Activated gamma-delta T cell treated with Interleukin-2 at 50 U/mL for 16 hours (primary cell): ENCODE results near the gene U2AF1.
"Not testable (repeated sequence)": the region's sequence is repeated elsewhere in the genome, so short reads cannot be mapped to it uniquely, and the experiment has no call there.

Experiments used
- DNase-seq: peaks from one replicate; pipeline ENCODE4 v3.0.0-alpha.2; 2020

The U2AF1 gene

DNA sequence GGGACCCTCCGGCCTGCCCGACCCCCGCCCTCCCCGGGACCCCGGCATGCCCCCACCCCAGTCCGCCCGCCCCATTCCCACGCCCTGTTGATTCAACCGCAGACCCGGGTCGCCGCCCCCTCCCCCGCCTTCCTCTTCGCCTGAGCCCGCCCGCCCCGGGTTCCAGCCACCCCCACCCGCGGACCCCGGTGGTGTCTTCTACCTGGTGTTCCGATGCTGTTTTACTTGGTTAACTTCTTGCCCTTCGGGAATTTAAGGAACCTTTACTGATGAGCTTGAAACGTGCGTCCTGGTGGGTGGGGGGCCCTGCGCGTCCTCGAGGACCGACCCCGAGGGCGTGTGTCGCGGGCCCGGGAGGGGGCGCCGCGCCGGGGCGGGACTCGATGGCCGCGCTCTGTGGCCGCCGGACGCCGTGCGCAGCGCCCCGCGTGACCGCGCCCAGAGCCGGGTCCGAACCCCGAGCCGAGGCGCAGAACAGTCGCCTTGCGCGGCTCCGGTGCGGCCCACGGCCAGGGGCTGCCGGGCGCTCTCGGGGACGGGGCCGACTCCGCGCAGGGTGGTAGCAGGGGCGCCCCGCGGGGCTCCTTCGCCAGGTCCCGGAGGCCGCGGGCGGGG, 31.2 kb downstream of the U2AF1 start:
- not testable (repeated sequence) for DNase-seq

DNA sequence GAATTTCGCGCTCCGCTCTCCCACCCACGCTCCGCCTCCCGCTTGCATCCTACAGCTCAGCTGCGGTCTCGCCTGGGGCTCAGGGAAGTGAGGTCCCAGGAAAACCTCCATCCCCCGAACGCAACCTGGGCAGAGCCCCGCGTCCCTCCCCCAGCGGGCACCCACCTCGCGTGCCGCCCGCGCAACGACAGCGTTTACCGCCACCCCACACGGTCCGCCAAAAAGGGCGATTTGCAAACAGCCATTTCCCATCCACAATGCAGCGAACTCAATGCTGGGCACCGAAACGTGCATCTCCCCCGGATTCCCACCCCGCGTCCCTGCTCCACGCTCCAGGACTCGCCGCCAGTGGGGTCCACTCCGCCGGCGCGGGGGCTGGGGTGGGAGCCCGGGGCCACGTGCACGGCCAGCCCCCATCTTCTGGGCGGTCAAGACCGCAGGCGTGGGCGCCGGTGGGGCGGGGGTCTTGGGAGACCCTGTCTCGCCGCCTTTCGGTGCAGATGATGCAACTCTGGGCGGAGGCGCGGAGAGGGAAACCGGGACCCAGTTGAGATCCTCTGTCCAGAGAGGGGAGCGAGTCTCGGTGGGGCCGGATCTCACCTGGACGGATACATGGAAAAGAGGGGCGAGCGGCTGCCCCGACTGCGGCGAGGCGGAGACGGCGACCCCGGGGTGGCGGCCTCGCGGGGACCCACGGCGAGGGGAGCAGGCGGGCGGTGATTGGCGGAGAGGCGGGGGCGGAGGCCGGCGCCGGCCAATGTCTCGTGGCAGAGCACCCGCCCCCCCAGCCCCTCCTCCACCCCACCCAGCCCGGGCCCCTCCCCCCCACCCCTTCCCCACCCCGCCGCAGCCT, 32.0 kb downstream of the U2AF1 start, which contains the start of gene CBS:
Gene CBS, minus strand, starts transcription at position 666 of the 853 bp plus-strand sequence. CDS start 3,642 bp downstream, outside the sequence.
- DNase-seq = not testable (repeated sequence)

DNA sequence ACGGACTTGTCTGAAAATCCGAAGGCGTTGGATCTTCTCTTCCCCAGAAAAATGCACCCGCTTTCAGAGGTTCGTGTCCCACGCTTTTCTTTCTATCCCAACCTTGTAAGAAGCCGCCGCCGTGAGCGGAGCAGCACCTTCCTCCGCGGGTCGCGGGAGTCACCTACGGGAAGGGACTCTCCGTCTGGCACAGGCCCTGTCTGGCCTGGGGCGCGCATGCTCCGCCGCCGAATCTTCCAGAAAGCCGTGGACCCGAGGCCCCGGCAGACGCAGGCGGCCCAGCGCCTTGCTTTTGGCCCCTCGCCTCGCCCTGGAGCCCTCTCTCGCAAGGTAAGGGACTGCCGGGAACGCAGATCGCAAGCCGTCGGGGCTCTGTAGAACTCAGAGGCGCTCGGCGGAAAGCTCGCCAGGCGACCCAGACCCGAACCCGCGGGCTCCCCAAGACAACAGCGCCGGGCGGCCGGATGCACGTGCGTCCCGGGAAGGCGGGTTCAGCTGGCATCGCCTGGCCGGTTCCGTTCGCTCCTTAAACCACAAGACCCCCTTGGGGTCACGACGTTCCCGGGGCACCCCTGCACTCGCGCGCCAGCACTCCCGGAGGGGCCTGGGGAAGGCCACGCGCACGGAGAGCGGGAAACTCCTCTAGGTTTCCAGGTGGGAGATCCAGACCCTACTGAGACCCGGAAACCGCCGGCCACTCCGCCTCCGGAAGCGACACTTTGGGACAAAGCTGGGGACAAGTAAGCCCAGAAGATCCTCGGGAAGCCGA, 32.8 kb downstream of the U2AF1 start:
- DNase-seq = not testable (repeated sequence)

DNA sequence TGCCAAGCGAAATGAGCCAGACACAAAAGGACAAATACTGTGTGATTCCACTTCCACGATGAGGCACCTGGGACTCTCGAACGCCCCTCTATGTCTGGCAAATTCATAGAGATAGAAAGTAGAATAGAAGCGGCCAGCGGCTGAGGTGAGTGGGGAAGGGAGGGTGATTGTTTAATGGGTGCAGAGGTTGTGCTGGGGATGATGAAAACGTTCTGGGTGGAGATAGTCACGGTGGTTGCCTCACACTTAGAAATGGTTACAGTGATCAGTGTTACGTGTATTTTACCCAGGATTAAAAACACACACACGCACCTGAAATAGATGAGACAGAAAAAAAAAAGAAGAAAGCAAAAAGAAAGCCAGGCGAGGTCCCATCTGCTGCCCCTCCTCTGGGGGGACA, 34.6 kb downstream of the U2AF1 start:
- not testable (repeated sequence) for DNase-seq

DNA sequence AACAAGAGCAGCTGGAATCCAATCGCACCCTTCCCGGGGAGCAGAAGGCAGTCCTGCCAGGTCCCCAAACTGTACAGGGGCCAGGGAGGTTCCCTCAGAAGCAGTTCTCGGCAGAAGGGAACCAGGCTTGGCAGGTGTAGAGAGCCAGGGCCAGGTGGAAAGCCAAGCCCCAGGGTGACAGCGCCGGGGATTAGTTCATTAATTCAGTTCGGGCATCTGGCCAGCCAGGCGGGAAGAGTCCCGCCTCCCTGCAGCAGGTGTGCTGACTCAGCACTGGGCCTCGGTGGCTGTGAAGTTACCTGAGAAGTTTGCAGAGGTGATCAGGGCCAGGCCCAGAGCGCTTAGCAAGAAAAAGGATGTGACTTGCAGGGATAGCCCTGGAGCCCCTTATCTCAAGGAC, 37.7 kb downstream of the U2AF1 start:
- not testable (repeated sequence) for DNase-seq

DNA sequence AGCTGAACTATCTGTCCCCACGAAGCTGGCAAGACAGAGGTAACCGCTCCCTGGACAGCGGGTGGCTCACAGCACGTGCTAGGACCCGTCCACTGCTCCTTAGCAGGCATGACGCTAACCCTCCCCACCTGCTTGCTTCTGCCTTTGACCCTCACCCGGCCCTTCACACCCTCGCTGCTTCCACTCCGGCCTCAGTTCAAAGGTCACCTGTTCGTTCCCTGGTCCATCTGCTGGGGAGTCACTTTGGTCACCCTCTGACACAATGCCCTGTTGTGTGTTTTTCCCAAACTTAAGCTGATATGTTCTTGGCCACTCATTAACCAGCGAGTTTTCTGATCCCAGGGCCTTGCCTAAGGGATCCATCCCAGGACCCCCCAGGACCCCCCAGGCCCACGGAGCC, 39.3 kb downstream of the U2AF1 start:
- DNase-seq = not testable (repeated sequence)

DNA sequence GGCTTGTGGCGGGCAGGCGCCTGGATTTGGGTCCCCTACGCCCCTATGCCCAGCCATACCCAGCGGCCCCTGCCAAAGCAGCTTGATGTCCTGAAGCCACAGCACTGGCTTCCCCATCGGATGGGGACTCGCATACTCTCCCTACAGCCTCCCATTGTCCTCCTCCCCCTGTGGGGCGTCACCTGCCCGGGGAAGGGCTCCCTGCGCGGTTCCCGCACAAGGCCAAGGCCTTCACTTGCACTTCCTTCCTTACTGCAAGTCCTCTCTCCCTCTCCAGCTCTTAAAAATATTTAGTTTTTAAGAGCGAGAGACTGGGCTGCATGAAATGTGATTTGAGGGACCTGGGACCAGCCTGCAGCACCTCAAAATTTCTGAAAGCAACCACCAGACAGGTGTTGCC, 40.7 kb downstream of the U2AF1 start:
- not testable (repeated sequence) for DNase-seq

DNA sequence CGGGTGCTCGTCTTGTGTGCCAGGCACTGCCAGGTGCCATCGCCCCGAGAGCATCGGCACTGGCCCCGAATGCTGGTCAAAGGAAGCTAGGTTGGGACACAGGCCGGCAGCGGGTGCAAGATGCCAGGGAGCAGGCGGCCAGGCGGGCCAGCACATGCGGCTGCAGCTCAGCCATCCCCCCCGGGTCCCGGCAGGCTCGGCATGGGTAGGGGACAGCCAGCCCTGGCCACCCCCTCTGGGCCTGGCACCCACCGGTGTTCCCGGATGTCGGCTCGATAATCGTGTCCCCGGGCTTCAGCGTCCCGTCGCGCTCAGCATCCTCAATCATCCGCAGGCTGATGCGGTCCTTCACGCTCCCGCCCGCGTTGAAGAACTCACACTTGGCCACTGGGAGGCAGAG, 41.4 kb downstream of the U2AF1 start:
- DNase-seq = not testable (repeated sequence)

DNA sequence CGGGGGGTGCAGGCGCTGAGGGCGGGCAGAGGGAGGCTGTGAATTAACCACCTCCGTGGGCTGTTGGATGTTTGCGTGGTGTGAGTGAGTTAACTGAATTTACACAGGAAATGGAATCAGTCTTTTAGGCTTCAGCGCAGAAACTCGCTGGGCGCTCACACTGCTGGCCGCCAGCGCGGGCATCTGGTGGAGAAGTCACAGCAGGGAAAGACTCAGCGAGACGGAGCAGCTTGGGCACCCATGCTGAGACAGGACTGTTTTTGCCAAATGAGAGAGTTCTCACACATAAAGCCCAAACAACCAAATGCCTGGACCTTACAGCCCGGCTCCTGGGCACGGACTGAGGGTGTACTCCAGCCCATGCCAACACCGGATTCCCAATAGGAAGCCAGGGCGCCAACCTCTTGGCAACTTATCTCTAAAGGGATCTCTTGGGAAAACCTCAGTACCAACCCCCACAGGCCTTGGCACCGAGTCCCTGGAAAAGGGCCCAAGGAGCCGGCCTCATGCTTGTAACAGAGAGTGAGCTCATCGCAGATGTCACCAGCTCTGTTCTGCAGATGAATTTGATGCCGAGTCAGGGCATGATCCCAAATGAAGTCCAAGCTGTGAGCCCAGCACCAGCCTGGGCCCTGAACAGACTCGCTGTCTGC, 43.0 kb downstream of the U2AF1 start:
- DNase-seq = not testable (repeated sequence)

DNA sequence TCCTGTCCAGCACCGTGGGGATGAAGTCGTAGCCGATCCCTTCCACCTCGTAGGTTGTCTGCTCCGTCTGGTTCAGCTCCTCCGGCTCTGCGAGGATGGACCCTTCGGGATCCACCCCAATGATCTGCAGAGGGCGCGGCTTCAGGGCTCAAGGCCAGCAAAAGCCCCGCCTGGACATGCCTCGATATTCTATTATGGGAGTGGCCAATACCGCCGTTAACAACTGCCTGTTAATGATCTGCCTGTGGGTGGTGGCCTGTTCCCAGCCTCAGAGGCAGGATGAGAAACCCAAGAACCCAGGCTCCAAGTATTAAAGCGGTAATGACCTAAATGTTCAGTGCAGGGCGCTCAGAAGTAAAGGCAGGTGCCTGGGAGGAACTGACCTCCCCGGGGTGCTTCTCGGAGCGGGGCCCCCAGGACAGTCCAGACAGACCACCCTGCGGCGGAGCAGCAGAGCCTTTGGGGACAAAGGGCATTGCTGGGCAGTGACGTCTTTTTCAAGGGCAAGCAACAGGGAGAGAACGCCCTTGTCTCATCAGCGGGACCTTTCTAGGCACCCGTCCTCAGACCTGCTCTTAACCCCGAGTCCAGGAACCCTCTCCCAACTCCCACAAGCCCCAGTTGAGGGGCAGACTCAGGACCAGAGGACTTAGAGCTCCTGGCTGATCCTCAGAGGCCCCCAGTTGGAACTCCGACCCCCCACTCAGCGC, 44.3 kb downstream of the U2AF1 start:
- not testable (repeated sequence) for DNase-seq

DNA sequence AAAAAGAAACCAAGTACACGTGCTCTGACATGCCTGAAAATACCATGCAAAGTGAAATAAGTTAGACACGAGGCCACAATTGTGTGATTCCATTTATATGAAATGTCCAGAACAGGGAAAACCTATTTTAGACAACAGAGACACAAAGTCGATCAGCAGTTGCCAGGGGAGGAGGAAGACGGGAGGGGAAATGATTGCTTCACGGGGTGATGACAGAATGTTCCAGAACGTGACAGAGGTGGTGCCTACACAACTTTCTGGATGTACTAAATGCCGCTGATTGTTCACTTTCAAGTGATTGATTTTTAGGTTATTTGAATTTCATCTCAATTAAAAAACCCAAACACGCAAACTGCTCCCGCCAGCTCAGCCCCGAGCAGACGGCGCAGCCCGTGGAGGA, 54.3 kb downstream of the U2AF1 start:
- not testable (repeated sequence) for DNase-seq

DNA sequence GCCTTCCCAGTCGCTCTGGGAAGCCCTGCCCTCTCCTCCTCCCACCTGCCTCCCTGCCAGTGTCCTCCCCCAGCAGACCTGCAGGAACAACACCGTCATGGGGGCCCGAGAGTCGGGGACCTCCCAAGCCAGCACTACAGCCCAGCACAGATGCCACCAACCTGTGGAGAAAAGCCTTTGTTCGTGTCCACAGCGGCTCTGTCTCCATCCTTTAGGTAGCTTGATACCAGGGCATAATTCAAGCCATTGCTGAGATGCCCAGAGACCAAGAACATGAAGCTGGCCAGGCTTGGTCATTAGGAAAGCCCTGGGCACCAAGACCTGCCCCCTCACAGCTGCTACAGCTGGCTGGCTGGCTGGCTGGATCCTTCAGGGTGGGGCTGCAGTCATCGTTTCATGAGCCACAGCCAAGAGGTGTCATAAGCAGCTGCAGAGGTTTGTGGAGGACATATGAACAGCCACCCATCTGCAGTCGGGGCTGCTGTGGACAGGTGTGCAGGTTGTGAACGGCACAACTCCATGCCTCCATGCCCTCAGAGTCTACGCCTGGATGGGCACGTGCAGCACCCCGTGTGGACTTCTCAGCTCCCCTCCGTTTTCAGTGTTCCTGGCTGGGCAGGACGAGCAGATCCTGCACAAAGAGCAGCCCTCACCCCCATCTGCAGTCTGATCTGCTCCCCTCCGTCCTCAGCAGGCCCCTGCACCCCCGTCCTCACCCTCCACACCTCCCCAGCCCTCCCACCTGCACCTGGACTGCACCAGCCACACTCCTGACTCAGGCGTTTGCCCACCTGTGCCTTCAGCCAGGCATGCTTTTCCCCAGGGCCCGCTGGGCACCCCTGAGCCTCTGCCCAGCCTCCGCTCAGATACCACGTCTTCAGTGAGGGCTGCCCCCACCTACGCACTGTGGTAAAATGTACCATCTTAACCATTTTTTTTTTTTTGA, 61.2 kb downstream of the U2AF1 start:
- DNase-seq = not testable (repeated sequence)

DNA sequence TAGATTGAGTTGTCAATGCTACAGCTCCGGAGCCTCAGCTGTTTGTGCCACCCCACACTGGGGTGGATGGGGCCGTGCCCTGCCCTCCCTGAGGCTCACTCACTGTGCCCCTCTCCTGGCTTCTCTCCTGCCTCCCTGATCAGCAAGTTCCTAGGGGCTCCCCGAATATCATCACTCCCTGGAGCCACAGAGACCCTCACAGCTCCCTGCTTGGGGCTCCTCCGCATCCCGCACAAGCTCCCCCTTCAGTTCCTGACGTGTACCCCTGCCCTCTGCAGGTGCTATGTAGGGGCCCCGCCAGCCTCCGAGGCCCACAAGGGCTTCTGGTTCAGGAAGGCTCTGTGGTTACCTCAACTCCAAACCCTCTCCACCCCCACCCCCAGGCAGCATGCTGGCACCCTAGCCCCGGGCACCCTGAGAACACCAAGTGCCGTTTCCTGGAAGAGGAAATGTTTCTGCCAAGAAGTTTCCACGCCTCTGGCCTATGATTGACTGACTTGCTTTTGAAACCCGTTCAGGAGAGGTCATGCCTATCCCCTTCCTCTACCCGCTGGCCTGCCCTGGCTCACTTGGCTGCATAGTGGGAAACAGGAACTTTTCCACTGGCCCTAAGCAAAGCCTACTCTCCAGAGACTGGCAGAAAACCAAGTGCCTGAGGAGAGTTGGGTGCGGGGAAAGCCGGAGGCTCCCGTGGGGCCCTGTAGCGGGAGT, 62.0 kb downstream of the U2AF1 start:
- not testable (repeated sequence) for DNase-seq

DNA sequence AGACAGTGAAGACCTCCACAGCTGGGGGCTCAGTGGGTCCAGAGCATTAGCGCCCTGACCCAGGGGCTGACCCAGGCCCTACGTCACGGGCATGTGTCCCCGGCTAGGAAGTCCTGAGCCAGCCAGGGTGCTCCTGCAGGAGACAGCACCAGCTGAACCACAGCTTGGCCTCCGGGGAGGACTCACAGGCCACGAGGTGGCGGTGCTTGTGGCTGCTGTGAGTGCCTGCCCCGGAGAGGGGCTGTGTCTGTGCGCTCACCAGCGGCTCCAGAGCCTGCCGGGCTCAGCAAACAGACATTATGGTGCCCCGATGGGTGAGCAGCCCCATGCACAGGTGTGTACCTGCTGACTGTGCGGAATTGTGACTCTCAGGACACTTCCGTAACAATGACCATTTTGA, 62.8 kb downstream of the U2AF1 start:
- DNase-seq = not testable (repeated sequence)

DNA sequence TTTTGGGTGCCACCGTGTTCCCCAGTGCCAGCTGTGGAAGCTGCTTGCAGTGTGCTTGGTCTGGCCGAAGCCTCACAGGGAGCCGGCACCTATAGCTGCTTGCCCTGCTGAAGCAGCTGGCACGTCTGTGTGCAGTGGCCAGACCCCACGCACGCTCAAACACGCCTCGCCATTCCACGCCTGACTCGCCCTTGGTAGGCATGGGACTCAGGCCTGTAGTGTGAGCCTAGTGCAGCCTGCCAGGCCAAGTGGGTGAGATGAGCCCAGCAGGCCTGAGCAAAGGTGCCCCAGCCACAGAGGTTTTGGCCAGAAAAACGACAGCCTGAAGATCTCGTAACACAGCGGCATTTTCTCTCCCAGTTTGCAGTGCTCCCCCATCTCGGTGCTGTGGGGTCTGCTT, 64.1 kb downstream of the U2AF1 start:
- not testable (repeated sequence) for DNase-seq
